ENCODE measurements around the gene CYTL1.
"Not testable (repeated sequence)": the region's sequence is repeated elsewhere in the genome, so short reads cannot be mapped to it uniquely, and the experiment has no call there.

Gene CYTL1

GRCh38 chr4:4996935-4997334 lies 22.3 kb downstream of the CYTL1 start:
- DNase-seq (ENCODE audit: low spot score), result not testable (repeated sequence)

- DNase-seq (ENCODE audit: low spot score), result no peak
These were observed 23.4 kb downstream of the CYTL1 start for GRCh38 chr4:4995908-4996265.

GRCh38 chr4:4995103-4995907 lies 24.0 kb downstream of the CYTL1 start:
- DNase-seq (ENCODE audit: low spot score), result peak; percentile 77

GRCh38 chr4:4994312-4995097 lies 24.8 kb downstream of the CYTL1 start:
- no peak for DNase-seq (ENCODE audit: low spot score)

GRCh38 chr4:4992833-4993232 lies 26.4 kb downstream of the CYTL1 start:
- DNase-seq (ENCODE audit: low spot score), result no peak

- DNase-seq (ENCODE audit: low spot score), result no peak
These were observed 27.6 kb downstream of the CYTL1 start for GRCh38 chr4:4991541-4992099.

- no peak for DNase-seq (ENCODE audit: low spot score)
These were observed 28.3 kb downstream of the CYTL1 start for GRCh38 chr4:4990857-4991540.

GRCh38 chr4:4990329-4990728 lies 28.9 kb downstream of the CYTL1 start:
- DNase-seq (ENCODE audit: low spot score), result no peak

- no peak for DNase-seq (ENCODE audit: low spot score)
These were observed 30.1 kb downstream of the CYTL1 start for GRCh38 chr4:4989083-4989622.

- no peak for DNase-seq (ENCODE audit: low spot score)
These were observed 31.6 kb downstream of the CYTL1 start for GRCh38 chr4:4987656-4988055.

GRCh38 chr4:4986841-4987240 lies 32.4 kb downstream of the CYTL1 start:
- no peak for DNase-seq (ENCODE audit: low spot score)

GRCh38 chr4:4985844-4986243 lies 33.4 kb downstream of the CYTL1 start:
- DNase-seq (ENCODE audit: low spot score), result peak; percentile 36

- DNase-seq (ENCODE audit: low spot score), result no peak
These were observed 34.2 kb downstream of the CYTL1 start for GRCh38 chr4:4985036-4985435.

- DNase-seq (ENCODE audit: low spot score), result no peak
These were observed 35.1 kb downstream of the CYTL1 start for GRCh38 chr4:4984186-4984585.

- DNase-seq (ENCODE audit: low spot score), result no peak
These were observed 37.4 kb downstream of the CYTL1 start for GRCh38 chr4:4981827-4982226.

- DNase-seq (ENCODE audit: low spot score), result no peak
These were observed 37.8 kb downstream of the CYTL1 start for GRCh38 chr4:4981427-4981826.

GRCh38 chr4:4980621-4981230 lies 38.5 kb downstream of the CYTL1 start:
- DNase-seq (ENCODE audit: low spot score), result no peak

GRCh38 chr4:4979971-4980370 lies 39.3 kb downstream of the CYTL1 start:
- no peak for DNase-seq (ENCODE audit: low spot score)

GRCh38 chr4:4974727-4975126 lies 44.5 kb downstream of the CYTL1 start:
- no peak for DNase-seq (ENCODE audit: low spot score)

GRCh38 chr4:4971796-4972195 lies 47.5 kb downstream of the CYTL1 start:
- no peak for DNase-seq (ENCODE audit: low spot score)

GRCh38 chr4:4969298-4969697 lies 50.0 kb downstream of the CYTL1 start:
- no peak for DNase-seq (ENCODE audit: low spot score)

Data from cerebellar cortex (tissue), 1 donor.